ENCODE data around the gene CHRNB4. TPM values are rescaled to one million over a fixed set of nuclear protein-coding genes. Genes with fewer than 3 reads are reported as not detected.

Gene CHRNB4
- total RNA-seq, 4 donors from 2014 or later, result 0.19 TPM; not detected in 3

GRCh38 chr15:78619022-78619950 lies 21.7 kb downstream of the CHRNB4 start:
- intact Hi-C loops (cut with DNase I; ENCODE audit: low total_unique reads), result loop anchor here (5.0 kb wide), 1 partner anchor 88 kb away; no protein-coding TSS in a partner anchor

DNA sequence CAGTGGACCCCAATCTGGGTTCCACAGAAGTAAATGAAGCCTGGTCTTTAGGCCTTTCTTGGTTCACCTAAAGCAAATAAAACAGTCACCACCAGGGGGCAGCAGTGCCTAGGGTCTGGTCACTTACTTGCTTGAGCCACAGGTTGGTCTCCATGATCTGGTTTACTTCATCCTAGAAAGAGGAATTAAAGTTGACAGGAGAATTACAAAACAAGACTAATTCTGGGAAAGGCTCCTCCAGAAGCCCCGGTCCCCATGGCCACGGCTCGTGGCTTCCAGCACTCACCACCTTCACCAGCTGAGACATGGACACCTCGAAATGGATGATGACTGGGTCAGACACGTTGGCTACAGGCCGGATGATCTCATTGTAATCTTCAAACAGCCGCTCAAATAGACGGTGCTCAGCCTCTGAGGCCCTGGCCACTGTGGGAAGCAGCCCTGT lies 22.5 kb downstream of the CHRNB4 start:
- 27 to 35% methylated on average over 6 to 7 of the region's 8 CpGs for WGBS, 2 donors
- peak; percentile 90 to 96 for DNase-seq (ENCODE audit: low spot score in 2 of 2)
- H3K4me3 ChIP-seq (ENCODE audit: low read depth, poor library complexity, severe bottlenecking), result no peak overlapping the region
- TF ChIP-seq POLR2A (IDR thresholded peaks at IDR 0.05), result no peak
- TF ChIP-seq, protein P1, sequence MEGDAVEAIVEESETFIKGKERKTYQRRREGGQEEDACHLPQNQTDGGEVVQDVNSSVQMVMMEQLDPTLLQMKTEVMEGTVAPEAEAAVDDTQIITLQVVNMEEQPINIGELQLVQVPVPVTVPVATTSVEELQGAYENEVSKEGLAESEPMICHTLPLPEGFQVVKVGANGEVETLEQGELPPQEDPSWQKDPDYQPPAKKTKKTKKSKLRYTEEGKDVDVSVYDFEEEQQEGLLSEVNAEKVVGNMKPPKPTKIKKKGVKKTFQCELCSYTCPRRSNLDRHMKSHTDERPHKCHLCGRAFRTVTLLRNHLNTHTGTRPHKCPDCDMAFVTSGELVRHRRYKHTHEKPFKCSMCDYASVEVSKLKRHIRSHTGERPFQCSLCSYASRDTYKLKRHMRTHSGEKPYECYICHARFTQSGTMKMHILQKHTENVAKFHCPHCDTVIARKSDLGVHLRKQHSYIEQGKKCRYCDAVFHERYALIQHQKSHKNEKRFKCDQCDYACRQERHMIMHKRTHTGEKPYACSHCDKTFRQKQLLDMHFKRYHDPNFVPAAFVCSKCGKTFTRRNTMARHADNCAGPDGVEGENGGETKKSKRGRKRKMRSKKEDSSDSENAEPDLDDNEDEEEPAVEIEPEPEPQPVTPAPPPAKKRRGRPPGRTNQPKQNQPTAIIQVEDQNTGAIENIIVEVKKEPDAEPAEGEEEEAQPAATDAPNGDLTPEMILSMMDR (IDR thresholded peaks at IDR 0.05), result no peak
- intact Hi-C loops (cut with DNase I; ENCODE audit: low total_unique reads), result loop anchor here (5.0 kb wide), 1 partner anchor 89 kb away; no protein-coding TSS in a partner anchor

More at GRCh38 chr15:78619022-78619950, 21.7 kb downstream of the CHRNB4 start:
- 52 to 53% methylated on average over 20 of the region's 20 CpGs for WGBS, 2 donors
- no peak for TF ChIP-seq POLR2A (IDR thresholded peaks at IDR 0.05)
- TF ChIP-seq, protein P1 (IDR thresholded peaks at IDR 0.05), result no peak
- no peak overlapping the region for H3K4me3 ChIP-seq (ENCODE audit: low read depth, poor library complexity, severe bottlenecking)
- DNase-seq (ENCODE audit: low spot score in 2 of 2), result peak in 1 of 2 donors; percentile 82

DNA sequence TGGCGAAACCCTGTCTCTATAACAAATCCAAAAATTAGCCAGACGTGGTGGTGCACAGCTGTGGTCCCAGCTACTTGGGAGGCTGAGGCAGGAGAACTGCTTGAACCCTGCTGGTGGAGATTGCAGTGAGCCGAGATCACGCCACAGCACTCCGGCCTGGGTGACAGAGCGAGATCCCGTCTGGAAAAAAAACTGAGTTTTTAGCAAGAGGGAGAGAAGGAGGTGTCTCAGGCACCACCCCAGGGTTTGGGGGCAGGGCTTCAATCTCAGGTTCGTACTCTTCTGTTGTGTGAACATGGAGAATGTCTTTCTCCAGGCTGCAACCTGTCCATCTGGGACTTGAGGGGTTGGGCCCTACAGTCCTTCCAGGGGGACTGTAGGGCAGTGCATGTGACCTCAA lies 22.9 kb downstream of the CHRNB4 start:
- no peak overlapping the region for H3K4me3 ChIP-seq (ENCODE audit: low read depth, poor library complexity, severe bottlenecking)
- WGBS, 2 donors, result 81 to 89% methylated on average over 8 of the region's 8 CpGs
- intact Hi-C loops (cut with DNase I; ENCODE audit: low total_unique reads), result loop anchor here (5.0 kb wide), 1 partner anchor 89 kb away; no protein-coding TSS in a partner anchor
- no peak for TF ChIP-seq POLR2A (IDR thresholded peaks at IDR 0.05)
- DNase-seq (ENCODE audit: low spot score in 2 of 2), result peak in 1 of 2 donors; percentile 70

- no peak overlapping the region for H3K4me3 ChIP-seq (ENCODE audit: low read depth, poor library complexity, severe bottlenecking)
- TF ChIP-seq, protein P1 (IDR thresholded peaks at IDR 0.05), result no peak
- no peak for TF ChIP-seq POLR2A (IDR thresholded peaks at IDR 0.05)
- 79 to 84% methylated on average over 5 of the region's 5 CpGs for WGBS, 2 donors
These were observed 23.5 kb downstream of the CHRNB4 start for GRCh38 chr15:78617516-78617915.

DNA sequence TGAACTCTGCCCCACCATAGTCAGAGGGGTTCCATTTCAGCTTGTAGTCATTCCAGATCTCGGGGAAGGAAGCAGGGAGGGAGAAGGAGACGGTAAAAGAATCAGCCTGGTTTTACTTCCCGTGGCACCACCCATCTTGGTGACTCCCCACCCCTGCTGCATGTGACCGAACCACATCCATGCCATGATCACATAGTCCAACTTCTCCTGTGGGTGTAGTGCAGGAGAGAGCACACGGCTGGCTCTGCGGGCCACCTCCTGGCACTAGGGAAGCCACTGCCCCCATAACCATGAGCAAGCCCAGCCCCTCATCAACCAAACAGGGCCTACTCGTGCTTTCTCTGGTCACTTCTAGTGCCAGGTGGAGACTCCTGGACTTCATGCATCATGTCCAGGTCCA lies 23.9 kb downstream of the CHRNB4 start:
- DNase-seq (ENCODE audit: low spot score in 2 of 2), result peak in 1 of 2 donors; percentile 57
- 70 to 78% methylated on average over 7 of the region's 7 CpGs for WGBS, 2 donors
- no peak overlapping the region for H3K4me3 ChIP-seq (ENCODE audit: low read depth, poor library complexity, severe bottlenecking)
- intact Hi-C loops (cut with DNase I; ENCODE audit: low total_unique reads), result loop anchor here (5.0 kb wide), 1 partner anchor 90 kb away; no protein-coding TSS in a partner anchor
- TF ChIP-seq, protein P1 (IDR thresholded peaks at IDR 0.05), result no peak
- TF ChIP-seq POLR2A (IDR thresholded peaks at IDR 0.05), result no peak

More at GRCh38 chr15:78617516-78617915, 23.5 kb downstream of the CHRNB4 start:
- intact Hi-C loops (cut with DNase I; ENCODE audit: low total_unique reads), result loop anchor here (5.0 kb wide), 1 partner anchor 90 kb away; no protein-coding TSS in a partner anchor
- peak in 1 of 2 donors; percentile 69 for DNase-seq (ENCODE audit: low spot score in 2 of 2)

DNA sequence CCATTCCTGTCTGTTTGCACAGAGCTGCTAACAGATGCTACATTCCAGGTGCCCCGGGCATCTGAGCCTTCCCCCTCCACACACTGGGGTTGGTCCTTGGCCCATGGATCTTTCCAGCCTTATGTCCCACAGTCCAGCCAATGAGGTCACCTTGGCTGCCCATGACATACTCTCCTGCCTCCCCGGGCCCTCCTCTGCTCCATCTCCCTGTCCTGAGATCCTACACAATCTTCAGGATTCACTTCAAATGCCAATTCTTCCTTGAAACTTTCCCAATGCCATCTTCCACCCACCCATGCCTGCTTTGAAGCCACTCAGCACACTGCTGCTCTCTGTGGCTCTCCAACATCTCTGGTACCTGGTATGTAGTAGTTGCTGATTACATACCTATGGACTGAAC lies 24.5 kb downstream of the CHRNB4 start:
- 87 to 92% methylated on average over 2 of the region's 2 CpGs for WGBS, 2 donors
- TF ChIP-seq, protein P1 (IDR thresholded peaks at IDR 0.05), result no peak
- no peak overlapping the region for H3K4me3 ChIP-seq (ENCODE audit: low read depth, poor library complexity, severe bottlenecking)
- peak in 1 of 2 donors; percentile 45 for DNase-seq (ENCODE audit: low spot score in 2 of 2)
- intact Hi-C loops (cut with DNase I; ENCODE audit: low total_unique reads), result loop anchor here (5.0 kb wide), 1 partner anchor 91 kb away; no protein-coding TSS in a partner anchor
